Vagina (tissue), 2 donors: Measurements from ENCODE around the gene CMIP. TPM values are rescaled to one million over a fixed set of nuclear protein-coding genes. Genes with fewer than 3 reads are reported as not detected.

Experiments
- DNase-seq, 2 donors: peaks; one replicate each; pipeline ENCODE4 v3.0.0-alpha.2; 2017; ENCODE audit errors: extremely low spot score in 2 of 2
- H3K27ac ChIP-seq: fragments of 200-600 bp; sonication (generic); one replicate; pipeline ENCODE4 v1.5.1; 2019
- H3K27me3 ChIP-seq: fragments of 200-600 bp; sonication (generic); one replicate; pipeline ENCODE4 v1.5.1; 2019
- H3K36me3 ChIP-seq, 2 donors: fragments of 200-600 bp; sonication (generic); one replicate each; pipeline ENCODE4 v1.5.1; 2017 to 2019
- H3K4me1 ChIP-seq: fragments of 200-600 bp; sonication (generic); one replicate; pipeline ENCODE4 v1.5.1; 2019
- H3K4me3 ChIP-seq, 2 donors: fragments of 200-600 bp; sonication (generic); 1 replicate in 1 of 2; 2 replicates in 1 of 2; pipeline ENCODE4 v1.5.1; 2016 to 2019
- H3K9me3 ChIP-seq: fragments of 200-600 bp; sonication (generic); one replicate; pipeline ENCODE4 v1.5.1; 2019
- POLR2A ChIP-seq, 2 donors: fragments of 450-650 bp; IDR thresholded peaks; one replicate each; pipeline ENCODE4 v1.6.1; 2017; ENCODE audit warnings: antibody characterized with exemption in 2 of 2, mild to moderate bottlenecking in 2 of 2, moderate library complexity in 2 of 2
- POLR2AphosphoS5 ChIP-seq, 2 donors: sonication (generic); formaldehyde crosslinking; IDR thresholded peaks; one replicate each; pipeline ENCODE4 v1.9.0; 2017; ENCODE audit warnings: antibody characterized with exemption in 2 of 2, mild to moderate bottlenecking in 2 of 2, low read depth in 1 of 2; ENCODE audit not compliant: insufficient read depth in 1 of 2
- intact Hi-C: fragments of 100-400 bp; cut with DNase I; formaldehyde crosslinking; loops from one replicate; pipeline ENCODE4 v1.15.1; 2023
- total RNA-seq: library from RNA; depleted of rRNA; stranded (reverse); fragments of >200 nt; gene quantifications from one replicate; pipeline ENCODE4 v1.2.3, GENCODE V29; 2016
- TF ChIP-seq, protein P1 (sequence below), 3 experiments: fragments of 450-650 bp in 2 of 3; fragments of 200-600 bp in 1 of 3; sonication (generic) in 1 of 3; IDR thresholded peaks; one replicate each; pipeline ENCODE4 v1.5.1; 2017 to 2019; ENCODE audit warnings: antibody characterized with exemption in 3 of 3, mild to moderate bottlenecking in 2 of 3, moderate library complexity in 2 of 3

The CMIP gene
- total RNA-seq, 1 donor from 2014 or later = 66.3 TPM

DNA sequence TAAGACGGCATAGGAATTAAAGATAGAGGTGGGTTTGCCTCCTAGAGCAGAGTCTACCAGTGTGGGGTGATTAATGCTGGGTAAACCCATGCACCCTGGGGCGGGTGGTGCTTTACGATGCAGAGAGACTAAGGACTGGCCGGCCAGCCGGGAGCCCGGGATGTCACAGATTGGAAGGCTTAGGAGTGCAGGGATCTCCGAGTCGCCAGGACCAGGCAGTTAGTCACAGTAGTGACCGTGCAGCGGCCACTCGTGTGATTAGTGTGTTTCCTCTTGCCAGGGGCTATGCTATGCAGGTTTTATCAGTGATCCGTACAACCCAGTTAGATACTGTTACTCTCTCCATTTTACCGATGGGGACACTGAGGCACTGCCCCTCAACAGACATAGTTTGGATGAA is 10.4 kb downstream of the CMIP start:
- TF ChIP-seq, protein P1, sequence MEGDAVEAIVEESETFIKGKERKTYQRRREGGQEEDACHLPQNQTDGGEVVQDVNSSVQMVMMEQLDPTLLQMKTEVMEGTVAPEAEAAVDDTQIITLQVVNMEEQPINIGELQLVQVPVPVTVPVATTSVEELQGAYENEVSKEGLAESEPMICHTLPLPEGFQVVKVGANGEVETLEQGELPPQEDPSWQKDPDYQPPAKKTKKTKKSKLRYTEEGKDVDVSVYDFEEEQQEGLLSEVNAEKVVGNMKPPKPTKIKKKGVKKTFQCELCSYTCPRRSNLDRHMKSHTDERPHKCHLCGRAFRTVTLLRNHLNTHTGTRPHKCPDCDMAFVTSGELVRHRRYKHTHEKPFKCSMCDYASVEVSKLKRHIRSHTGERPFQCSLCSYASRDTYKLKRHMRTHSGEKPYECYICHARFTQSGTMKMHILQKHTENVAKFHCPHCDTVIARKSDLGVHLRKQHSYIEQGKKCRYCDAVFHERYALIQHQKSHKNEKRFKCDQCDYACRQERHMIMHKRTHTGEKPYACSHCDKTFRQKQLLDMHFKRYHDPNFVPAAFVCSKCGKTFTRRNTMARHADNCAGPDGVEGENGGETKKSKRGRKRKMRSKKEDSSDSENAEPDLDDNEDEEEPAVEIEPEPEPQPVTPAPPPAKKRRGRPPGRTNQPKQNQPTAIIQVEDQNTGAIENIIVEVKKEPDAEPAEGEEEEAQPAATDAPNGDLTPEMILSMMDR (IDR thresholded peaks at IDR 0.05) = no peak
- TF ChIP-seq POLR2AphosphoS5 (IDR thresholded peaks at IDR 0.05; ENCODE audit: insufficient read depth in 1 of 2, low read depth in 1 of 2) = no peak
- TF ChIP-seq POLR2A (IDR thresholded peaks at IDR 0.05) = no peak
- intact Hi-C loops = no loop called here
- H3K4me1 ChIP-seq = peaks cover 69% of the 10 kb centered on the region

GRCh38 chr16:81455720-81456494 is 11.3 kb downstream of the CMIP start:
- Histone ChIP-seq H3K27me3 (no peaks in the 10 kb centered on the region), H3K4me1 (peaks cover 76% of the 10 kb centered on the region), H3K27ac (no peak overlapping the region), H3K9me3 (no peaks in the 10 kb centered on the region), H3K36me3 (peaks cover 0 to 4% of the 10 kb centered on the region in 2 donors), H3K4me3 (no peak overlapping the region)
- no peak for DNase-seq
- intact Hi-C loops = no loop called here
- TF ChIP-seq POLR2AphosphoS5 (IDR thresholded peaks at IDR 0.05; ENCODE audit: insufficient read depth in 1 of 2, low read depth in 1 of 2) (no peak), POLR2A (IDR thresholded peaks at IDR 0.05) (no peak)
- TF ChIP-seq, protein P1 (IDR thresholded peaks at IDR 0.05) = no peak

More for the DNA sequence above, 10.4 kb downstream of the CMIP start:
- Histone ChIP-seq H3K27ac (no peak overlapping the region), H3K27me3 (no peaks in the 10 kb centered on the region), H3K9me3 (no peaks in the 10 kb centered on the region), H3K4me3 (no peak overlapping the region), H3K36me3 (peaks cover 0 to 4% of the 10 kb centered on the region in 2 donors)
- no peak for DNase-seq

- no peaks in the 10 kb centered on the region for H3K27me3 ChIP-seq
- peak overlapping the region; percentile 55 for H3K27ac ChIP-seq
- H3K4me1 ChIP-seq = peaks cover 74% of the 10 kb centered on the region
- H3K9me3 ChIP-seq = no peaks in the 10 kb centered on the region
- intact Hi-C loops = no loop called here
- H3K36me3 ChIP-seq = peaks cover 0 to 4% of the 10 kb centered on the region in 2 donors
- DNase-seq = no peak
- no peak overlapping the region for H3K4me3 ChIP-seq
- TF ChIP-seq, protein P1 (IDR thresholded peaks at IDR 0.05) = no peak
- TF ChIP-seq POLR2A (IDR thresholded peaks at IDR 0.05) (no peak), POLR2AphosphoS5 (IDR thresholded peaks at IDR 0.05; ENCODE audit: insufficient read depth in 1 of 2, low read depth in 1 of 2) (no peak)
Observed at GRCh38 chr16:81456523-81457325, 12.1 kb downstream of the CMIP start.

GRCh38 chr16:81457326-81458133 is 12.9 kb downstream of the CMIP start:
- peaks cover 0 to 4% of the 10 kb centered on the region in 2 donors for H3K36me3 ChIP-seq
- TF ChIP-seq POLR2A (IDR thresholded peaks at IDR 0.05) = no peak
- TF ChIP-seq POLR2AphosphoS5 (IDR thresholded peaks at IDR 0.05; ENCODE audit: insufficient read depth in 1 of 2, low read depth in 1 of 2) = peak in 1 of 2 donors; percentile 34
- no peak for DNase-seq
- peaks cover 74% of the 10 kb centered on the region for H3K4me1 ChIP-seq
- H3K9me3 ChIP-seq = no peaks in the 10 kb centered on the region
- peak overlapping the region; percentile 55 for H3K27ac ChIP-seq
- no peaks in the 10 kb centered on the region for H3K27me3 ChIP-seq
- H3K4me3 ChIP-seq = no peak overlapping the region
- intact Hi-C loops = no loop called here

DNA sequence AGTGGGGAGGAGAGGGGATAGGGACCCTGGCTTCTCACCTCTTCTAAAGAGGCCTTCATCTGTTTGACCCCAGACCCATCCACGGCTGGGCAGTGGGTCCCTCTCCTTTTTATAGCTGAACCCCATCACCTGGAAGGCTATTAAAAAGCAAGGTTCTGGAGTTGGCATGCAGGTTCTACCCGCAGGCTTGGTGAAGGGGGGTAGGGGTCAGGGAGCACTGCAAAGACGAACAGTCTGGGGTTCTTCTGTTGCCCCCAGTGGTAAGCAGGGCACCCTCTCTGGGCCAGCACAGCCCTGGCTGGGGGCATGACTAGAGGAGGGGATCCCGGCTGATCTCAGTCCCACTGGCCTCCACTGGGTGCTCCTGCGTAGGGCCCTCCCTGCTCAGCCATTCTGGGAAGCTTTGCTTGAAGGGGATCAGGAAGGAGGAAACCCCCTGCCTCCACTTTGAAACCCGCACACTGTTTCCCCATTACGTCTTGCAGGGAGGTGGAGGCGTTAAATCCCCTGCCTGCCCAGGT is 13.6 kb downstream of the CMIP start:
- Histone ChIP-seq H3K36me3 (peaks cover 0 to 4% of the 10 kb centered on the region in 2 donors), H3K27me3 (no peaks in the 10 kb centered on the region), H3K4me1 (peaks cover 74% of the 10 kb centered on the region), H3K27ac (peak overlapping the region; percentile 55), H3K4me3 (no peak overlapping the region), H3K9me3 (no peaks in the 10 kb centered on the region)
- no peak for DNase-seq
- intact Hi-C loops = no loop called here
- no peak for TF ChIP-seq POLR2AphosphoS5 (IDR thresholded peaks at IDR 0.05; ENCODE audit: insufficient read depth in 1 of 2, low read depth in 1 of 2)
- TF ChIP-seq, protein P1 (IDR thresholded peaks at IDR 0.05) = no peak
- no peak for TF ChIP-seq POLR2A (IDR thresholded peaks at IDR 0.05)
